ENCODE results near the gene OR52R1.

OR52R1 gene

GRCh38 chr11:4782454-4782853 lies 21.7 kb downstream of the OR52R1 start:
- Mint-ChIP-seq H3K4me3 (no peak overlapping the region), H3K9me3 (peaks cover 27% of the 10 kb centered on the region), H3K27me3 (no peaks in the 10 kb centered on the region), H3K36me3 (ENCODE audit: low read depth) (no peaks in the 10 kb centered on the region), H3K4me1 (ENCODE audit: low read depth) (no peaks in the 10 kb centered on the region), H3K27ac (no peak overlapping the region)
- intact Hi-C loops (cut with micrococcal nuclease) = no loop called here

DNA sequence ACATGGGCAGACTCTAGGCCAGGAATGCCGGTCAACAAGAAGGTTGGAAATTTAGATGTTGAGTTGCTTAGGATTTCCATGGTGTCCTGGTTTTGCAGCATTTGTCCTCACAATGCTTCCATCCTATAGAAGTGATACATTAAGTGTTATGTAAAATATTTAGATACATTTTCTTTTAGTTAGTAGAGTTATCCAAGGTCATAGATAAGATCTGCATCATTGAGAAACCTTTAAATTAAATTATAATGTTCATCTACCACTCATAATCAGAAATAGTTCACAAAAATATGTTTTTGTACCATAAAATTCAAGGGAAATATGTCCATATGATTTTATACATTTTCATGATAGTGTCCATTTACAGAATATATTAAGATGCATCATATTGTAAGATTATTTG lies 34.3 kb downstream of the OR52R1 start, which contains the start of gene OR51F1:
Gene OR51F1, minus strand, starts transcription at position 101 of the 400 bp plus-strand sequence. Its CDS starts 0 bp downstream, at position 101.
- no peak within 1 kb of the TSS for H3K4me3 Mint-ChIP-seq
- H3K4me1 Mint-ChIP-seq (ENCODE audit: low read depth) = no peaks in the 10 kb centered on the region
- no peak within 1 kb of the TSS for H3K27ac Mint-ChIP-seq
- no peaks in the 10 kb centered on the region for H3K36me3 Mint-ChIP-seq (ENCODE audit: low read depth)
- intact Hi-C loops (cut with micrococcal nuclease) = no loop called here
- no peaks in the 10 kb centered on the region for H3K27me3 Mint-ChIP-seq
- no peaks in the 10 kb centered on the region for H3K9me3 Mint-ChIP-seq

GRCh38 chr11:4768094-4768493 lies 36.1 kb downstream of the OR52R1 start:
- Mint-ChIP-seq H3K27me3 (no peaks in the 10 kb centered on the region), H3K4me3 (no peak overlapping the region), H3K4me1 (ENCODE audit: low read depth) (no peaks in the 10 kb centered on the region), H3K27ac (no peak overlapping the region), H3K36me3 (ENCODE audit: low read depth) (no peaks in the 10 kb centered on the region), H3K9me3 (no peaks in the 10 kb centered on the region)
- intact Hi-C loops (cut with micrococcal nuclease) = no loop called here

GRCh38 chr11:4766420-4767043 lies 37.6 kb downstream of the OR52R1 start:
- intact Hi-C loops (cut with micrococcal nuclease) = no loop called here
- no peak overlapping the region for H3K4me3 Mint-ChIP-seq
- H3K27ac Mint-ChIP-seq = no peak overlapping the region
- no peaks in the 10 kb centered on the region for H3K27me3 Mint-ChIP-seq
- H3K4me1 Mint-ChIP-seq (ENCODE audit: low read depth) = no peaks in the 10 kb centered on the region
- H3K9me3 Mint-ChIP-seq = no peaks in the 10 kb centered on the region
- H3K36me3 Mint-ChIP-seq (ENCODE audit: low read depth) = no peaks in the 10 kb centered on the region

DNA sequence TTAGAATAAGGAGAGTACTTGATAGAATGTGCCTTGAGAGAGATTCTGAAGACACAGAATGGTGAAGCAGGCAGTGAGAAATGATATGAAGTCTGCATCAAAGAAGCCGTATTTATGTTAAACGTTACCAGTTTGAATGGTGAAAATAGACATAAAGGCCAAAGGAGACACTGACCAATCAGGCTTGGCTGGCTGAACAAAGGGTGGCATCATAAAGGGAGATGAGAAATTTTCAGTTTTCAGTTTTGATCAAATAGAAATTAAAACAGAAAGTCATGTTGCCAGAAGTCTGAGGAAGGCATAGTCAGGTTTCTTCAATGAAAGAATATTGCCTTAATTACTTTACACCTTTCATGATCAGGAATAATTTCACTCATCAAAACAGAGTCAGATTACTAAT lies 41.1 kb downstream of the OR52R1 start:
- intact Hi-C loops (cut with micrococcal nuclease) = no loop called here
- Mint-ChIP-seq H3K4me1 (ENCODE audit: low read depth) (no peaks in the 10 kb centered on the region), H3K4me3 (no peak overlapping the region), H3K27ac (no peak overlapping the region), H3K9me3 (no peaks in the 10 kb centered on the region), H3K36me3 (ENCODE audit: low read depth) (no peaks in the 10 kb centered on the region), H3K27me3 (no peaks in the 10 kb centered on the region)

Data from dendritic cell treated with granulocyte-macrophage colony-stimulating factor and Interleukin-4, amounts not matched to agents 40 ng/mL and 50 ng/mL, for 4 days (primary cell).